Osteocyte (in vitro differentiated cells): ENCODE results near the gene SNHG17. TPM values are rescaled to one million over a fixed set of nuclear protein-coding genes. Genes with fewer than 3 reads are reported as not detected.
"Not testable (repeated sequence)": the region's sequence is repeated elsewhere in the genome, so short reads cannot be mapped to it uniquely, and the experiment has no call there.

Experiments
- DNase-seq: peaks from one replicate; pipeline ENCODE4 v3.0.0; 2021; ENCODE audit warnings: mixed read lengths; ENCODE audit not compliant: unreplicated experiment; ENCODE audit errors: extremely low spot score
- H3K27ac Mint-ChIP-seq: one replicate; pipeline ENCODE4 v1.8.0; 2021; ENCODE audit warnings: mild to moderate bottlenecking, mixed read lengths; ENCODE audit not compliant: unreplicated experiment
- H3K27me3 Mint-ChIP-seq: one replicate; pipeline ENCODE4 v1.8.0; 2021; ENCODE audit warnings: mixed read lengths; ENCODE audit not compliant: unreplicated experiment
- H3K36me3 Mint-ChIP-seq: one replicate; pipeline ENCODE4 v1.8.0; 2021; ENCODE audit warnings: mixed read lengths; ENCODE audit not compliant: unreplicated experiment
- H3K4me1 Mint-ChIP-seq: one replicate; pipeline ENCODE4 v1.8.0; 2021; ENCODE audit warnings: mixed read lengths; ENCODE audit not compliant: unreplicated experiment
- H3K4me3 Mint-ChIP-seq: one replicate; pipeline ENCODE4 v1.8.0; 2021; ENCODE audit warnings: mild to moderate bottlenecking, moderate library complexity, mixed read lengths; ENCODE audit not compliant: unreplicated experiment
- H3K9me3 Mint-ChIP-seq: one replicate; pipeline ENCODE4 v1.8.0; 2021; ENCODE audit warnings: mixed read lengths; ENCODE audit not compliant: unreplicated experiment
- total RNA-seq: library from RNA; stranded (reverse); gene quantifications from 2 replicates; pipeline ENCODE4 v1.2.1, GENCODE V29; 2021
- TF ChIP-seq, protein P1 (sequence below): fragments of 200-600 bp; sonication (generic); IDR thresholded peaks from 2 replicates; pipeline ENCODE4 v1.5.0; 2021; ENCODE audit warnings: antibody characterized with exemption, mild to moderate bottlenecking, moderate library complexity

The SNHG17 gene
- total RNA-seq, 1 donor from 2014 or later = 29.6 TPM

DNA sequence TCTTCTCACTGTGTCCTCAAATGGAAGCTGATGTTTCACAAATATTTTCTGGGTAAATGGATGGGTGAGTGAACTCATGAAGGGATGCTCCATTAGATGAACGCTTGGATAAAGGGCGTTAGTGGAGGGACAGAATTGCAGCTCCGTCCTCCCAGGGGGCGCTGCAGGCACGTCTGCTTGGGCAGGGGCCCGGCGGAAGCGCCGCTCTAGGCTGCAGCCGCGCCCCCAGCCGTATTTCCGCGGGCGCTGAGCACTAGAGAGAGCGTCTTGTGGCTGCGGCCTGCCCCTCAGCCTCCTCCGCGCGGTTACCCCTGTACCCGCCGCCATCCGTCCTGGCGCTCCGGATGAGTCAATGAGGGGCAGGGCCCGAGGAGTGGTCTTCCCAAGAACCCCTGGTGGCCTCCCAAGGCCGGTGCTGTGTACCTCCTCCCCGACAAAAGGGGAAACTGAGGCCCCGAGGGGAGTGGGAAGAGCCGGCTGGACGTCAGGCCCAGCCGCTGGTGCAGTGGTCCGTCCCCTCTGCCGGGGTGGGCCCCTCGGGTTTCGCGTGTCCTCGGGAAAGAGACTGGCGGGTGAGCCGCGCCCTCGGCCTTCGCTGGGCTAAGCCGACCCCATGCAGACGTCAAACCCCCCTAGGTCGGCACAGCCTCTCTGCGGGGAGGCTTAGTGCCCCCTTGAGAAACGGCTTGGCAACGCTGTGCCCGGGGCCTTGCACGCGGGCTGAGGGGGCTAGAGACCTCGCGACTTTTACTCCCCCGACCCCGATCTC, 11.5 kb upstream of the SNHG17 start:
- Mint-ChIP-seq H3K36me3 (peaks cover 21% of the 10 kb centered on the region), H3K4me1 (peaks cover 35% of the 10 kb centered on the region), H3K27me3 (no peaks in the 10 kb centered on the region), H3K9me3 (no peaks in the 10 kb centered on the region), H3K4me3 (peak overlapping the region; percentile 80), H3K27ac (peak overlapping the region; percentile 74)
- TF ChIP-seq, protein P1, sequence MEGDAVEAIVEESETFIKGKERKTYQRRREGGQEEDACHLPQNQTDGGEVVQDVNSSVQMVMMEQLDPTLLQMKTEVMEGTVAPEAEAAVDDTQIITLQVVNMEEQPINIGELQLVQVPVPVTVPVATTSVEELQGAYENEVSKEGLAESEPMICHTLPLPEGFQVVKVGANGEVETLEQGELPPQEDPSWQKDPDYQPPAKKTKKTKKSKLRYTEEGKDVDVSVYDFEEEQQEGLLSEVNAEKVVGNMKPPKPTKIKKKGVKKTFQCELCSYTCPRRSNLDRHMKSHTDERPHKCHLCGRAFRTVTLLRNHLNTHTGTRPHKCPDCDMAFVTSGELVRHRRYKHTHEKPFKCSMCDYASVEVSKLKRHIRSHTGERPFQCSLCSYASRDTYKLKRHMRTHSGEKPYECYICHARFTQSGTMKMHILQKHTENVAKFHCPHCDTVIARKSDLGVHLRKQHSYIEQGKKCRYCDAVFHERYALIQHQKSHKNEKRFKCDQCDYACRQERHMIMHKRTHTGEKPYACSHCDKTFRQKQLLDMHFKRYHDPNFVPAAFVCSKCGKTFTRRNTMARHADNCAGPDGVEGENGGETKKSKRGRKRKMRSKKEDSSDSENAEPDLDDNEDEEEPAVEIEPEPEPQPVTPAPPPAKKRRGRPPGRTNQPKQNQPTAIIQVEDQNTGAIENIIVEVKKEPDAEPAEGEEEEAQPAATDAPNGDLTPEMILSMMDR = peak; percentile 99
- peak; percentile 97 for DNase-seq

DNA sequence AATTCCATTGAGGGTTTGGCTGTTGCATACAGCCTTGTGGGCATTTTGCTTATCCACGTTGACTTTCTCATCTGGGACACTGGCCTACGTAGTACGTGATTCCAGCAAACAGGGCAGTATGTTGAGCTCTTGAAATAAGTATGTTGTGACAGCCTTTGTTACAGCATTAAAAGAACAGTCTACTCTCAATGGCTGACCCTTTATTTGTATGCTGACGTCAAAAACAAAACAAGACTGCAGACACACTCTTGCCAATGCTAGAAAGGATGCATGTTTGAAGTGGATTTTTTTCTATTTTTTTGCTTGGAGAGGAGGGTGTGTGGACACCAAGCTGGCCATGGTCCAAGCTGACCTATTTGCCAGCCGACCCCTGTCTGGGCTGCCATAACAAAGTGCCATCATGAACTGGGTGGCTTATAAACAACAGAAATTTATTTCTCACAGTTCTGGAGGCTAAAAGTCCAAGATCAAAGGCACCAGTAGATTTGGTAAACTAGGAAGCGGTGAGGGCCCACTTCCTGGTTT, 10.8 kb upstream of the SNHG17 start:
- Mint-ChIP-seq H3K4me3 (peak overlapping the region; percentile 80), H3K27me3 (no peaks in the 10 kb centered on the region), H3K4me1 (peaks cover 37% of the 10 kb centered on the region), H3K36me3 (peaks cover 17% of the 10 kb centered on the region), H3K9me3 (no peaks in the 10 kb centered on the region), H3K27ac (peak overlapping the region; percentile 74)
- TF ChIP-seq, protein P1 = no peak
- DNase-seq = no peak

DNA sequence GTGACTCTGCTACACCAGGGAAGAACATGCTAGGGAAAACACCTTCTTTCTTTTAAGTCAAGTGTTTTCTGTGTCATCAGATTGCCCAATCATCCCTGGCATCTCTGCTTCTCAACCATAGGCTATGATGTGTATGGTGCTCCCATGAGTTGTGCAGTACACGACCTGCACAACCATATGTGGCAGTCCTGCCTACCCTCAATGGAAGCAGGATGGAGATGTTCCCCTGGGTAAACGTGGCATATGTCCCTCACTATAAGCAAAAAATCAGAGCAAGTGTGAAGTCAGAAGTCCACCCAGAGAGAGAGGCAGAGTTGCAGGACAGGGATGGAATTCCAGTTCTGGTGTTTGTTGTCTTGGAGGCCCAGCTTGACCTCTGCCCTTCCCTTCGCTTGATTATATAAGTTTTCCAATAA, 10.3 kb upstream of the SNHG17 start:
- H3K4me3 Mint-ChIP-seq = no peak overlapping the region
- no peaks in the 10 kb centered on the region for H3K9me3 Mint-ChIP-seq
- TF ChIP-seq, protein P1 = no peak
- peaks cover 11% of the 10 kb centered on the region for H3K36me3 Mint-ChIP-seq
- no peaks in the 10 kb centered on the region for H3K27me3 Mint-ChIP-seq
- no peak overlapping the region for H3K27ac Mint-ChIP-seq
- peaks cover 37% of the 10 kb centered on the region for H3K4me1 Mint-ChIP-seq
- no peak for DNase-seq

DNA sequence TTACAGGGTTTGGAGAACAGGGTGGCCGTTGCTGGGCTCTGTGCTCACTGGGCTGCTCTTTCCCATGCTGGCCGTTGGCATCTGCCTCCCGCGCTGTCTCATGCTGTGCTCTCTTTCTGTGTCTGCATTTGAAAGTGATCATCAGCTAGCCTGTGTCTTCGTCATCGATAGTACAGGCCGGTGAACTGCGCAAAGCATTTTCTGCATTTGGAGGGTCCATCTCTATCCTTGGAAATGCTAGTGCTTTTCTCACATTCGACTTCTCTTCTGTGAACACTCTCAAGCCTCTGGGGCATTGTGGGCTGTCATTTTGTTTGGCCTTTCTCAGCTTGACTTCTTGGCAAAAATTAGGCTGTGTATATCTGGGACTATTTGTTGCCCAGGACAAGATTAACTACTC, 6.8 kb upstream of the SNHG17 start:
- Mint-ChIP-seq H3K36me3 (no peaks in the 10 kb centered on the region), H3K27ac (peak overlapping the region; percentile 54), H3K9me3 (no peaks in the 10 kb centered on the region), H3K4me3 (peak overlapping the region; percentile 10), H3K27me3 (peaks cover 6% of the 10 kb centered on the region), H3K4me1 (peaks cover 16% of the 10 kb centered on the region)
- TF ChIP-seq, protein P1 = no peak
- DNase-seq = no peak

DNA sequence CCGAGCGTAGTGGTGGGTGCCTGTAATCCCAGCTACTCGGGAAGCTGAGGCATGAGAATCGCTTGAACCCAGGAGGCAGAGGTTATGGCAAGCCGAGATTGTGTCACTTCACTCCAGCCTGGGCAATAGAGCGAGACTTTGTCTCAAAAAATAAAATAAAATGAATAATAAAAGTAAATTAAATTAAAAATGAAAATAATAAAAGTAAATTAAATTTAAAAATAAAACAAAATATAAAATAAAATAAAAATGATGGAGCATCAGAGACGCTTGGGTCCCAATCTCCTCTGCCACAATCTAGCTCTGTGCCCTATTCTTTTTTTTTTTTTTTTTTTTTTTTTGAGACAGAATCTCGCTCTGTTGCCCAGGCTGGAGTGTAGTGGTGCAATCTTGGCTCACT, 6.0 kb upstream of the SNHG17 start:
- H3K27ac Mint-ChIP-seq, H3K9me3 Mint-ChIP-seq, DNase-seq, H3K4me3 Mint-ChIP-seq, H3K27me3 Mint-ChIP-seq, H3K36me3 Mint-ChIP-seq: not testable (repeated sequence)
- H3K4me1 Mint-ChIP-seq = peaks cover 11% of the 10 kb centered on the region
